Ramos (cell line): ENCODE results near the gene ARHGAP19.

Experiments
- in situ Hi-C: fragments of 300-500 bp; cut with MboI; formaldehyde crosslinking; loops from one replicate; pipeline ENCODE4 v1.14.3; 2022; ENCODE audit warnings: low sequenced_read_pairs; ENCODE audit not compliant: unreplicated experiment

Gene ARHGAP19

DNA sequence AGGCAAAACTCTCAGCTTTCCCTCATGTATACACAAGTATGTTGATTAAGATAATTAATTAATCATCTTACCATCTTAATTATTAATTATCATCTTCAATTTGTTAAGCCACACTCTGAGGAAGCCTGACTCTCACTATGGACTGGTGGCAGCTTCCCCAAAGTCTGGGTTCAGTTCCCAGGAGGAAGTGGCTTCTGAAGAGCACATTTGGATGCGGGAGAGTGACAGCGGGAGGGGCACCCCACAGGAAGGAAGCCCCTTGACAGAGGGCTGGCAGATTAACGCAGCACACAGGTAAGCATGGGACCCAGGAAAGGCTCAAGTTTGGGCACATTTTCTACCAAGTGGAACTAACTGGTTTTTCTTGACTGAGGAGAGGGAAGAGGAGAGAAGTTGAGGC, 93.3 kb downstream of the ARHGAP19 start:
- in situ Hi-C loops, result no loop called here

DNA sequence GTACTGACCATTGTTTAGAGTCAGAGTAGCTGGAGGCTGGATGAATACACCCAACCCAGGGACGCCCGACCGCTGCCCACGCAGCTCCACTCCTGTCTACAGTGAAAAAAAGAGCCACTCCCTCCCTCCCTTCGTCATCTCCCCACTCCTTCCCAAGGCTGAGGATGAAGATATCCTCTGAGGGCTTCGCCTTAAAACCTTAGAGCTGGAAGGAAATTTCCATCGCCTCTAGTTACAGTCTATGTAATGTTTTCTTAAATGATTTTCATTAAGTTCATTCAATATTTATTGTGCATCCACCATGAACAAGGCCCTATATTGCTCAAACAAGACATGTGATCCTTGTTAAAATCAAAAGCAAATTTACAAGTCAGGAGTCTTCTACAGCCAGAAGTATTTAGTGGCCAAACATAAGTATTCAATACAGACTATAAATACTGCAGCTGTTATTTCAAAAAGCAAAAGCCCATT, 95.4 kb downstream of the ARHGAP19 start:
- in situ Hi-C loops, result no loop called here

DNA sequence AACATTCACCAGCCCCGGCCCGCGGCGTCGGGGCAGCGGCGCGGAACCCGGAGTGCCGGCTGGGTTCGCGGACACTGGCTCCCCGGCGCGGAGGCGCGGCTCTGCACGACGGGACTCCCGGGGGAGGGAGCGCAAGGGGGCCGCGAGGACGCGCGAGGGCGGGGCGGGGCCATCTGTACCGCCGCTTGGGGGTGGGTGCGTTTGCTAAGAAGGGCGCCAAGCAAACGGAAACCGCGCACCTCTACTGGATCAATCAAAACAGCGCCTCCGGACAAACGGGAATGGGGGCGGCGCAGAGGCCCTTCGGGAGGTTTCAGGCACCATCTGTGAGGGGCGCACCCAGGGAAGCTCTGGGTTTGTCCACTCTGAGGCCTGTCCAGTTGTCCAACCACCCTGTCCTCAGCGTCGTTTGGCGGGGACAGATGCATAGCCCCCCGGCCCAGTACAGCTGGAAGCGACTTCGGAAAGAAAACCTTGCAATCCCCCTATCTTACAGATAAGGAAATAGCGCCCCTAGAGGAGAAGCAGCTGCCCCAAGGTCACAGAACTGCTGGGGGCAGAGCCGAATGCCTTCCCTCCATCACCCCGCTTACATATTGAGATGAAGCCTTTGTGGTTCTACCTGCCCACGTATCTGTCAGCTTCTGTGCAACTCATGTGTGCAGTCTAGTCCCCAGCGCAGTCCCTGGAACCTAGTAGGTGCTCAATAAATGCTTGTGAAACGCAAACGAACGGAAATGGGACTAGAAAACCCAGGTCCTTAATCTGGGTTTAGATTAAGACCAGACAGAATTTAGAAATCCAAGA, 96.0 kb downstream of the ARHGAP19 start:
- in situ Hi-C loops, result no loop called here

DNA sequence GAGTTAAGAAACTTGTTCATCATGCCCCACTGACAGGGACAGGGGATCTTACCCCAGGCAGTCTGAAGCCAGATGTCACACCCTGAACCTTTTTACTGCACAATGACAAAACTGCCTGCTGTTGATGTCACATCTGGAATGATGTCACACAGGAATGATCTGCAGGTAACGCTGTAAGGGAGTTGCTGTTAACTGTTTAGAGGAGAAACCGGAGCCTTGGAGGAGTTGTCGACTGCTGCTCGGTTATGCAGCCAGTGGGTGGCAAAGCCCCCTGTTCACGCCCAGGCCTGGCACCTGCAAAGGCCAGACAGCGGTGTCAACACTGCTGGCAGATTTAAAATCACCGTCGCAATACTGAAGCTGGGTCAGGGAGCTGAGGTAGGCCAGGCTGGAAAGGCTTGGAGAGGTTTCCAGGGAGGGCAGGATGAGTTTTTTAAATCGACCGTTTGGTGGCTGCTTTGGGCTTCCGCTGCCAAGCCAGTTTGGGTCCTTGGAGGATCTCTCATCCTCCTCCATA, 96.7 kb downstream of the ARHGAP19 start:
- in situ Hi-C loops, result no loop called here

DNA sequence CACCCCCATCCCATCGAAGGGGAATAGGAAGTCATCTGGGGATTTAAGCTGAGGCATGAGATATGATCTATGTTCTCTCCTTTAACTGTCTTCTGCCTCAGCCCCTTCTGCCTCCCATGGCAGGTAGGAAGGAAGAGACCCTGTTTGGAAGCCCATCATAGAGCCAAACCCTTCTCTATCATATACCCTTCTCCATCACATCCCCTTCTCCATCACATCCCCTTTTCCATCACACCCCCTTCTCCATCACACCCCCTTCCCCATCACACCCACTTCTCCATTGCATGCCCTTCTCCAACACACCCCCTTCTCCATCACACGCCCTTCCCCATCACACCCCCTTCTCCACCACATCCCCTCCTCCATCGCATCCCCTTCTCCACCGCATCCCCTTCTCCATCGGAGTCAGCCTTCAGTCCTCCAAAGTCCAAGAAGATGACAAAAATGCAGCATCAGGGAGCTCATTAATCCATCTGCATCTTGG, 99.4 kb downstream of the ARHGAP19 start:
- in situ Hi-C loops, result no loop called here

DNA sequence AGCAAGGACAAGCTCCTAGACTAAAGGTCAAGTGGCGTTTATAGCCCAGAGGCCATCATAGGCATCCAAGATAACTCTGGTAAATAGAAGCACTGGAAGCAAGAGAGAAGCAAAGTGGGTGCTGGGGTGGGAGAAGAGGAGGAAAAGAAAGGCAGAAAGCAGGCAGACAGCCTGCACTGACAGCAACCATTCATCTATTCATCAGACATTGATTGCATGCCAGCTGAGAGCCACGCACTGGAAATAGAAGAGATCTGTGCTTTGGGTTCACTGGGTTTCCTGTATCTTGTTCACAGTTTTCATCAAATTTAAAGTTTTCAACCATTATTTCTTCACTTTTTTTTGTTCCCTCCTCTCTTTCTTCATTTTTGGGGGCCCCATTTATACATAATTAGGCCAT, 102.0 kb downstream of the ARHGAP19 start:
- in situ Hi-C loops, result no loop called here

DNA sequence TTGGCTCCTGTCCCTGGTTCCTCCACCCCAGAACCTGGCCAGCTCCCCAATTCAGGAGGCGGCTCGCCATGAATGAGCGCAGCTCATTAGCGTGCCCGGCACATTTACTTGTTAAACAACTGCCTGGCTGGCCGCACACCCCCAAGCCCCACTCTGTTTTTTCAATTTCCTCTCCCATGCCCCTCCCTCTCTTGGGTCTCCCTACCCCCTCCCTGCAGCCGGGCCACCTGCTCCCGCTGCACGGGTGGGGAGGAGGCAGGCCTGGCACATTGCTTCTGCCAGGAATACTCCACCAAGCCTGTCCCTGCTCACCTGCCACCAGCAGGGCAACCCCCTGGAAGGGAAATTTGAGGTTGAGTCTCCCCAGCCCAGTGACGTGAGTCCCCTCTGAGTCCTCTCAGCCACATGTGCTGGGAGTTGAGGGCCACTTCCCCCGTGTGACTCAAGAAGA, 104.2 kb downstream of the ARHGAP19 start:
- in situ Hi-C loops, result no loop called here

DNA sequence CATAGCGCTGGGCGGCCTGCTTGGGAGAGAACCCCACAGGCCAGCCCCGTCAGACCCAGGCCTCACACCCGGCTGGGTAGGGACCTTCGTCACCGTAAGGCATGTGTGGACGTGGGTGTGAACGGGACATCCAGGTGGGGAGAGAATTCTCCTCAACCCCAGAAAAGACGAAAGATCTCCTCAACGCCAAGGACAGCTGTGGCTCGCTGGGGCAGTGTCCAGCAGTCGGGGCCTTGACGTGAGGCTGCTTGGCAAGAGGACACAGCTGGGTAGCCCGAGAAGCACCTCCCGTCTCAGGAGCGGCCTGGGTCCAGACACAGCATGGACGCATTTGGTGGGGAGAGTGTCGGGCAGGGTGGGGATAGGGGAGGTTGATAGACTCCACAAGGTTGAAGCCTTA, 105.5 kb downstream of the ARHGAP19 start:
- in situ Hi-C loops, result no loop called here

DNA sequence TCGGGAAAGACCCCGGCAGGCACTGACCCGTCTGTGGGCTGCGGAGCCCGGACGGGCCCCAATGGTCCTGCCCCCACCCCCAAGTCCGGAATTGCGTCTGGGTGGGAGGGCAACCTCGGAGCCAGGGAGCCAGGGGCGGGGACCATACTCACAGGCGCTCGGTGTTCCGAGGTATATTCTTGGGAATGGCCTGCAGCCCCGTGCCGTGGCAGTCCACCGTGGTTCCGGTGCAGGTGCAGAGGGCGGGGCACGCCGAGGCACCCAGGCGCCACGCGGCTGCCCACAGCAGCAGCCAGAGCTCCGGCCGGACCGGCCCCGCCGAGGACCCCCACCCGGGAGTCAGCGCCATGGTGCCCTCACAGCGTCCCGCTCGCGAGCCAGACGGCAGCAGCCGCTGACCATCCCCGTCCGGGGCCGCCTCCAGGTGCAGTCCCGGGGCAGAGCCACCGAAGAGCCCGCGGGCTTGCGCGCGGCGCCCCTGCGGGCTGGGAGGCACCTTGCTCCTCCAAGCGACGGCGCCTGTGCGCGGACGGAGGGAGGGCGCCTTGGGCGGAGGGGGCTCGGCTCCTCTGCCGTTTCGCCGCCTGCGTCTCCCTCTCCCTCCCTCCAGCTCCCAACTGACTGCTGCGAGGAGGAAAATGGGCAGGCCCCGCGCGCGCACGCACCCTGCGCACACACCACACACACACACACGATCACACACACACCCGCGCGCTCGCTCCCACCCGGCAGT, 106.9 kb downstream of the ARHGAP19 start, which contains the start of gene SLIT1:
TSS of gene SLIT1 (minus strand) at position 634 of the 733 bp plus-strand sequence. CDS start at position 349, 285 bp downstream.
- in situ Hi-C loops, result no loop called here

DNA sequence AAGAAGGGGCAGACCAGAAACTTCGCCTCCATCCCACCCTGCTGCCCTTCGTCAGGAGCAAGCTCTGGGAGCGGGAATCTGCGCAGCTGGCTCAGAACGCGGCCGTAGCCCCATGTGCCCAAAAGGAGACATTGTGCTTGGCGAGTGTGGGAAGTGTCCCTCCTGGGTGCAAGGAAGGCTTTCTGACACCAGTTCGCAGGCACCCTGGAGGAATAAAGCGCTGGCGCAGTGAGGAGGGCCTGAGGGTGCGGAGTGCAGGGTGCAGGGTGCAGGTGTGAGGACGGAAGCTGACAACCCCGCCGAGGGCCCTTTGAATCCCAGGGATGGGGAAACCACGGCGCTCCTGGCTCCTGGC, 107.5 kb downstream of the ARHGAP19 start:
- in situ Hi-C loops, result no loop called here

DNA sequence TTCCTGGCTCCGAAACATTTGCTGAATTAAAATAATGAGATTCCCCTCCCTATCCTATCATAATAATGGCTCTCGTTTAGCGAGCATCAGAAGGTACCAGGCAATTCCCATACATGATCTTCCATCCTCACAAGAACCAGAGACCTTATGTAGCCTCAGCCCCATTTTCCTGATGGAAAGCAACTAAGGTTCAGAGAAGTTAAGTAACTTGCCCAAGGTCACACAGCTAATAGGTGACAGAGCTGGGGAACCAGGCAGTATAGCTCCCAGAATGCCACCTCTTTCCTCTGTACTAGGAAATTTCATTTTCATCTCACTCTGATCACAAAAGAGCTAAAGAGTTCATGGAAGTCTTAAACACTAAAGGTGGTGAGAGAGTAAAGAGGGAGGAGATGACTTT, 109.1 kb downstream of the ARHGAP19 start:
- in situ Hi-C loops, result no loop called here

DNA sequence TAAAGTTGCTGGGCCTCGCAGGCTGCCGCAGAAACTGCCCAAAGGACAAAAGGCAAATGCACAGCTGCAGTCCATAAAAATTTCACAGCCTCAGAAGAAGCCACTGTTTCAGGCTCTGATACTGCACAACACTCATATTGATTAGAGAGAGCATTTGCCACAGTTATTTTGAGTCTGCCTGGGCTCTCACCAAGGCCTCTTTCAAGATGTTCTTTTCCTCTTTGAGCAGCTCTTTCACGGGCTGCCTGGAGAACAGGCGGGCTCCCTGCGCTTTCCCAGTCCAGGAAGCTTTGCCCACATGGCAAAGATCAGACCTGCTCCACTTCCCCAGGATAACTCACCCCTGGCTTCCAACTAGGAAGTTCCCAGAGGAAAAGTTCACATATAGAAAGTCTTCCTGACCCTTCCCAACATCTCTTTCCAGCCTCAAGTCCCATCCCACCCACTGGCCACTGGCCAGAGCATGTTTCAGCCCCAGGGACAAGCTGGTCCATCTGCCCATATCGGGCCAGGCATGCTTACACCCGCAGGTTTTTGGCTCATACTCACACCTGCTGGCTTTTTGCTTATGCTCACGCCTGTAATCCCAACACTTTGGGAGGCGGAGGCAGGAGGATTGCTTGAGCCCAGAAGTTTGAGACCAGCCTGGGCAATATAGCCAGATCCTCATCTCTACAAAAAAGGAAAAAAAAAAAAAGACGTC, 110.0 kb downstream of the ARHGAP19 start:
- in situ Hi-C loops, result no loop called here

DNA sequence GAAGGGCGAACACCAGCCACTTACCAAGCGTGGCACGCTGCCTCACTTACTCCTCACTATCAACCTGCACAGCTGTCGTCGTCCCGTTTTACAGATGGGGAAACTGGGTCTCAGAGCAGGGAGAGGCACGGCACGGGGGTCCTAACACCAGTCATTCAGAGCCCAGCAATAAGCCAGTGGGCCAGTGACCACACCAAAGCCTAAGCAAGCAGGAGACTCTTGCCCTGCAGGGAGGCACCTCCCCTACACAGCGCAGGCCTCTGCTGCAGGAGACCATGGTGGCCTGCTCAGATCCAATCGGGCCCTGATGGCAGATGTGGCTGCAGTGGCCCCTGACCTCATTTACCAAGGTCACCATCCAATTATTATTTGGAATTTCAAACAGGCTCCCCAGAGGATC, 111.5 kb downstream of the ARHGAP19 start:
- in situ Hi-C loops, result no loop called here

DNA sequence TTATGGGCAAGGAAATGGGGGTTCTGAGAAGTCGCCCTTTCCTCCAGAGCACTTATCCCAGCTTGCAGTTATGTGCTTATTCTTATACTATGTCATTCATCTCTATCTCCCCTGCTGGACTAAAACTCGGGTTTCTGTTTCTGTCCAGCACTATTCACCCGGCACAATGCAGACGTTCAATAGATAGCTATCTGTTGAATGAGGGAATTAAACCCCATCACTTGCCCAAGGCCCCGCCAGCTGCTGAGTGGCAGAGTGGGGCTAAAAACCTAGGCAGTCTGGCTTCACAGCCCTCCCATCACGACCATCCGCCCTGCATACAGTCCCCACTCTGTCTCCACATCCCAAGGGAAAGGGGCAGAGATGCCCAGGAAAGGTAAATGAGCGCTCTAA, 112.1 kb downstream of the ARHGAP19 start:
- in situ Hi-C loops, result no loop called here

DNA sequence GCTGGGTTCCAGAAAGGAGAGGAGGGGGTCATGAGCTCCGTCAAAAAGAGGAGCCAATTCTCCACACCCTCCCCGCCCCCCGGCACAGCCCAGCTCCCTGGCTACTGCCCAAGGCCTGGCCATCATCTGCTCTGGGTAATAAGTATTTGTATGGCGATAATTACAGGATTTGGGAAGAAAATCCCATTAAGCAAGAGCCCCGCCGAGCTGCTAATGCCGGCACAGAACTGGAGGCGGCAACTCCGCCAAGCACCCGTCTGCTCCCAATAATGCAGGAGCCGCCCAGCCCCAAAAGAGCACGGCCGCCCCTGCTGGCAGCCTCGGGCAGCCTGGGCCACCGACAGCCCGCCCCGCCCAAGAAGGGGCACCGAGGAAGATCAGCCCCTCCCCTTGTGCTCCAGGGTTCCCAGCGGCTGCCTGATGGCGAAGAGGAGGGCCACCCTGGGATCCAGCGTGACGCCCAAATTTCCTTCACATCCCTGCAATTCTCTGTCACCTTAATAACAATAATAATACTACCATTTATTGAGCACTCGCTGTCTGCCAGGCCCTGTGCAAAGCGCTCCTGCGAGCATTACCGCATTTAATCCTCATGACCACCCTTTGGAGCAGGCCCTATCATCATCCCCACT, 112.6 kb downstream of the ARHGAP19 start:
- in situ Hi-C loops, result no loop called here

DNA sequence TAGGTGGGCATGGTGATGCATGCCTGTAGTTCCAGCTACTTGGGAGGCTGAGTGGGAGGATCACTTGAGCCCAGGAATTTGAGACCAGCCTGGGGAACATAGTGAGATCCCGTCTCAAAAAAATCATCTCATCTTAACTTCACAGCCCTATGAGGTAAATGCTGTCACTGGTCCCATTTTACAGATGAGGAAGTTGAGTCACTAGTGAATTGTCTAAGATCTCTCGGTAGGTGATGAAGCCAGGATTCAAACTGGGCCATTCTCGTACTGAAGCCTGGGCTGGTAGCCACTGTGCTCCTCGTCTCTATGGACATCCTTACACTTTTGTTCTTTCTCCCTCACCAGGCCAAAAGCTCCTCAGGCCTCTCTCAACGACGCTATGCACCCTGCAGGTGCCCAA, 113.1 kb downstream of the ARHGAP19 start:
- in situ Hi-C loops, result no loop called here

DNA sequence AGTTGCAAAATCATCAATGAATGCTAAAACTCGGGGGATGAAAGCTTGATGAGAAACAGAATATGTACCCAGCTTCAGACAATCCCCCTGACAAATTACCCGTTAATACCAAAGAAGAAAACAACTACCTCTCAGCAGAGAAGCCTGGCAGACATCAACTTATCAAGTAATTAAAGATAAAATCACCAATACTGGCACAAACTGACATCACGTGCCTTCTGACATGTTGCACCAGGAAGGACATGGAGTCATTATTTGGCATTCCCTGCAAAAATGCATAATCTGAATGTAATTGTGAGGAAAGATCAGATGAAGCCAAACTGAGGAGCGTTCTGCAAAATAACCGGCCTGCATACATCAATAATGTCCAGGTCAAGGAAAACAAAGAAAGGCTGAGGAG, 114.4 kb downstream of the ARHGAP19 start:
- in situ Hi-C loops, result no loop called here

DNA sequence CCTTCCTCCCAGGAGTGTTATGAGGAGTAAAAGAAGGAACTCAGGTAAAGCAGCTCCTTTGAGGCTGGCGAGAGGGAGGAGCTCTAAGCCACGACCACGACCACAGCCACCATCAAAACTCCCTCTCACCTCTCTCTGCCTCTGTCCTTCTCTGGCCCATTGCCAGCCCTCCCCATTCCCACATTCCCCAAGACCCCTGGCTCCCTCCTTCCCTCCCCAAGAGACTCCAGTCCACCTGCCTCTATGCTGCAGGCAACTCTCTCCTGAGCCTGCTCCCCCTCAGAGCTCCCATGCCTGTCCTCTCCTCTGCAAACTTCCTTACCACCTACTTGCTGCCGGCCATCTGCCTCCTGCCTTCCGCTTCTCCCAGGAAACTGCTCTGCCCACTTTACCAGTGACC, 116.2 kb downstream of the ARHGAP19 start:
- in situ Hi-C loops, result no loop called here

DNA sequence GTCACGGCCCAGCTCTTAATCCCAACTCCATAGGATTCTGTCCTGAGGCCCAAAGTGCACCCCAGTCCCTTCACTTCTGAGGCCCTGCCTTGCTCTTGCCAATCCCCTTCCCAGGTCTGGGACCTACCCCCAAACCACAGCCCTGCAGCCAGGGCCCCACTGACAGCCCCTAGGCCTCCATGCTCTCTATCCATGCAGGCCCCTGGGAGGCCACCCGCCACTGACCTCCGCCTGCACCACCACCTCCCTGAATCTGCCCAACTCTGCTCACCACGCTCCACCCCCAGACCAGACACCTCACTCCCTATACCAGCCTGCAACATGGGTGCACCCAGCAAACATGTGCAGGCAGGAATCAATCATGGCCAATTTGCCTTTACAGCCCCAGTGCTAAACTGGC, 116.9 kb downstream of the ARHGAP19 start:
- in situ Hi-C loops, result no loop called here

DNA sequence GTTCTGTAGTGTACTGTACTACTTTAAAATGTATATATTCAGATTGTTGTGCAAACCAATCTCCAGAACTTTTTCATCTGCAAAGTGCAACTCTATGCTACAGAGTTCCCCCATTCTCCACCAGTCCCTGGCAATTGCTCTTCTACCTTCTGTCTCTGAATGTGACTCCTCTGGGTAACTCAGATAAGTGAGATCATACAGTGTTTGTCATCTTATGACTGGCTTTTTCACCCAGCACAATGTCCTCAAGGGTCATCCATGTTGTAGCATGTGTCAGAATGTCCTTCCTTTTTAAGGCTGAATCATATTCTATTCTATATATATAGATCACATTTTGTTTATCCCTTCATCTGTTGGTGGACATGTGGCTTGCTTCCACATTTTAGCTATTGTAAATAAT, 117.5 kb downstream of the ARHGAP19 start:
- in situ Hi-C loops, result no loop called here
